IPS-18a (cell line): ENCODE results near the gene EFEMP1.

Source experiments
- H3K27ac ChIP-seq: one replicate; pipeline ENCODE4 v1.5.1; 2013; ENCODE audit warnings: low read length
- H3K27me3 ChIP-seq: one replicate; pipeline ENCODE4 v1.6.1; 2013; ENCODE audit warnings: mild to moderate bottlenecking, low read length; ENCODE audit not compliant: control insufficient read depth, insufficient read depth
- H3K36me3 ChIP-seq: one replicate; pipeline ENCODE4 v1.6.1; 2013; ENCODE audit warnings: low read depth, low read length; ENCODE audit not compliant: control insufficient read depth
- H3K4me1 ChIP-seq: one replicate; pipeline ENCODE4 v1.6.1; 2013; ENCODE audit warnings: low read depth, low read length; ENCODE audit not compliant: control insufficient read depth
- H3K4me3 ChIP-seq: one replicate; pipeline ENCODE4 v1.5.1; 2013; ENCODE audit warnings: low read length
- H3K9ac ChIP-seq: one replicate; pipeline ENCODE4 v1.6.1; 2013; ENCODE audit warnings: mild to moderate bottlenecking, low read length, moderate library complexity
- H3K9me3 ChIP-seq: one replicate; pipeline ENCODE4 v1.6.1; 2013; ENCODE audit warnings: low read depth, low read length; ENCODE audit not compliant: control insufficient read depth

Gene EFEMP1

GRCh38 chr2:55862246-55862645 is 61.3 kb downstream of the EFEMP1 start:
- no peaks in the 10 kb centered on the region for H3K9me3 ChIP-seq
- H3K4me1 ChIP-seq: no peaks in the 10 kb centered on the region
- no peak overlapping the region for H3K27ac ChIP-seq
- no peaks in the 10 kb centered on the region for H3K27me3 ChIP-seq
- no peaks in the 10 kb centered on the region for H3K36me3 ChIP-seq
- H3K4me3 ChIP-seq: no peak overlapping the region
- no peak overlapping the region for H3K9ac ChIP-seq

DNA sequence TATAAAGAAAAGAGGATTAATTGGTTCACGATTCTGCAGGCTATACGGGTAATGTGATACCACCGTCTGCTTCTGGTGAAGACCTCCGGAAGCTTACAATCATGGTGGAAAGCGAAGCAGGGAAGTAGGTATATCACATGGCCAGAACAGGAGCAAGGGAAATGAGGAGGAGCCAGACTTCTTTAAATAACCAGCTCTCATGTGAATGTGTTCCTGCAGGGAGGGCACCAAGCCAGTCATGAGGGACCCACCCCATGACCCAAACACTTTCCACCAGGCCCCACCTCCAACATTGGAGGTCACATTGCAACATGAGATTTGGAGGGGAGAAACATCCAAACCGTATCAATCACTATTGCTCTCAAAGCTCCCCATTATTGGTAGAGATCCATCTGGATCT is 61.8 kb downstream of the EFEMP1 start:
- H3K4me1 ChIP-seq: no peaks in the 10 kb centered on the region
- H3K9me3 ChIP-seq: no peaks in the 10 kb centered on the region
- H3K27ac ChIP-seq: no peak overlapping the region
- no peaks in the 10 kb centered on the region for H3K27me3 ChIP-seq
- H3K9ac ChIP-seq: no peak overlapping the region
- H3K36me3 ChIP-seq: no peaks in the 10 kb centered on the region
- no peak overlapping the region for H3K4me3 ChIP-seq

DNA sequence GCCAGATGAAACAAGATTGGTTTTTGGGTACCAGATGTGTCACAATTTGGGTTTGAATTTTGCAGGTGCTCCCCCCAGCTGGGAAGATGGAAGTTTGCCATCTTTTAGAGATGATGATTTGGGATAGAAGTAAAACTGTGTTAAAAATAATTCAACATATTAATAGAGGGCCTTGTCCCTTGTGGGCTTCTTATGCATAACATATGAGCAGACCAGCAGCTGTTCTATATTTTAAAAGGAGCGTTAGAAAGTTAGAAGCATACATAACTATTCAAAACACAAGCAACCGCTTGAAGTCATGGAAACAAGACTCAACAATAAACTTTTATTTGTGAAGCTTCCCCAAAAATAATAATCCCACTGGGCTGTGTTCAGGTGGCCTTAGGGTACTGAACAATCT is 62.8 kb downstream of the EFEMP1 start:
- H3K9me3 ChIP-seq: no peaks in the 10 kb centered on the region
- no peaks in the 10 kb centered on the region for H3K27me3 ChIP-seq
- no peak overlapping the region for H3K4me3 ChIP-seq
- H3K27ac ChIP-seq: no peak overlapping the region
- no peaks in the 10 kb centered on the region for H3K36me3 ChIP-seq
- no peak overlapping the region for H3K9ac ChIP-seq
- H3K4me1 ChIP-seq: no peaks in the 10 kb centered on the region

GRCh38 chr2:55859875-55860274 is 63.7 kb downstream of the EFEMP1 start:
- H3K4me1 ChIP-seq: no peaks in the 10 kb centered on the region
- no peaks in the 10 kb centered on the region for H3K27me3 ChIP-seq

DNA sequence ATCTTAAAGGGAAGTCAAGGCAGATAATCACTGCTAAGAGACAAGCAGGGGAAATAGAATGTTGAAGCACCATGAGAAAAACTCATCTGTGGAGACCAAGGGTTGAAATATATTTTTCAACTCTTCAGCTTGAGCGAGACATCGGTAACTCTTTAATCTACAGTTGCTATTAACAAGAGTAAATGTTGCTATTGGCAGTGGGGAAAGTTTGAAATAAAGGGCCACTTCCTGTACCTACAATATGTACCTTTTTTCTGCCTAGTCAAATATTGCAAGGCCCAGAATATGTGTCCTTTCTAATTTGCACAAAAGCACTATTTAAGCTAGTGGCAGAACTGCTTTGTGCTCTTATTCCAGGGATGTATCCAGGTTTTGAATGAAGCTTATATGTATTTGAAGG is 65.8 kb downstream of the EFEMP1 start:
- H3K4me3 ChIP-seq: no peak overlapping the region
- H3K9me3 ChIP-seq: no peaks in the 10 kb centered on the region
- H3K9ac ChIP-seq: no peak overlapping the region
- no peaks in the 10 kb centered on the region for H3K36me3 ChIP-seq
- no peaks in the 10 kb centered on the region for H3K27me3 ChIP-seq
- H3K4me1 ChIP-seq: no peaks in the 10 kb centered on the region
- H3K27ac ChIP-seq: no peak overlapping the region

More at GRCh38 chr2:55859875-55860274, 63.7 kb downstream of the EFEMP1 start:
- H3K27ac ChIP-seq: no peak overlapping the region
- H3K9ac ChIP-seq: no peak overlapping the region
- H3K9me3 ChIP-seq: no peaks in the 10 kb centered on the region
- H3K4me3 ChIP-seq: no peak overlapping the region
- H3K36me3 ChIP-seq: no peaks in the 10 kb centered on the region

DNA sequence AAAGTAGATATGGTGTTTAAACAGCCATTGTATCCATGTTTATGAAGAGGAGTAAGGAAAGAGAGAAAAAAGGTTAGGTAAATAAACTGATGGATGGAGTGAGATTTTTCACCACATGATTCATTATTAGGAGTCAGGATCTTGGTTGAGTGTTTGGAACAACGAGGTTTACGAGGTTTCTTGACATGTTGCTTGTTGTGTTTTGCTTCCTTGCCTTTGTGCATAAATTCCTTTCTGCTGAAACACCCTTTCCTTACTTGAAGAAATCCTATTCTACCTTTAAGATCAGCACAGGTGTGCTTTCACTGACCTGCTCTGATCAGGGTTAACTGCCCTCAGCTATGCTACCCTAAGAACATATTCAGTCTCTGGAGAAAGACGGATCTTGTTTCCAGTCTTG is 66.6 kb downstream of the EFEMP1 start:
- Histone ChIP-seq H3K9ac (no peak overlapping the region), H3K4me3 (no peak overlapping the region), H3K27me3 (no peaks in the 10 kb centered on the region), H3K27ac (no peak overlapping the region), H3K36me3 (no peaks in the 10 kb centered on the region), H3K4me1 (no peaks in the 10 kb centered on the region), H3K9me3 (no peaks in the 10 kb centered on the region)

DNA sequence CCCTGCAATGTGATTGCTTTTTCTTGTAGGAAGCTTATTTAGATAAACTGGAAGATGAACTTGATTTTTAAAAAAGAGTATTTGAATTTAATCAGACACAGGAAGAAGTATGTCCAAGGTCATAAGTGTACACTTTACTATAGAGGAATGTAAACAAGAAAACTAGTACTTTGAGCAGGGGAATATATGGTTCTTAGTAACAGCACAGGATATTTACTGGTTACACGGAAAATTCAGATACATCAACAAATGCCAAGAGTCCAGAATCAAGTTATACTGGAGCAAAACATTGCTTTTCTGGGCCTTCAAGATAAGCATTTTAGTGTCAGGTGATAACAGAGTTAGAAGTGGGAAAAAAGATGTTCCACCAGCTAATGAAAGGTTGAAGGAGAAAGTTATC is 75.5 kb downstream of the EFEMP1 start:
- Histone ChIP-seq H3K9me3 (no peaks in the 10 kb centered on the region), H3K27ac (no peak overlapping the region), H3K9ac (no peak overlapping the region), H3K4me1 (no peaks in the 10 kb centered on the region), H3K4me3 (no peak overlapping the region), H3K36me3 (no peaks in the 10 kb centered on the region), H3K27me3 (no peaks in the 10 kb centered on the region)

GRCh38 chr2:55846426-55846825 is 77.2 kb downstream of the EFEMP1 start:
- no peak overlapping the region for H3K27ac ChIP-seq
- H3K4me1 ChIP-seq: no peaks in the 10 kb centered on the region
- no peaks in the 10 kb centered on the region for H3K27me3 ChIP-seq
- H3K4me3 ChIP-seq: no peak overlapping the region
- H3K9ac ChIP-seq: no peak overlapping the region
- no peaks in the 10 kb centered on the region for H3K9me3 ChIP-seq
- H3K36me3 ChIP-seq: no peaks in the 10 kb centered on the region

DNA sequence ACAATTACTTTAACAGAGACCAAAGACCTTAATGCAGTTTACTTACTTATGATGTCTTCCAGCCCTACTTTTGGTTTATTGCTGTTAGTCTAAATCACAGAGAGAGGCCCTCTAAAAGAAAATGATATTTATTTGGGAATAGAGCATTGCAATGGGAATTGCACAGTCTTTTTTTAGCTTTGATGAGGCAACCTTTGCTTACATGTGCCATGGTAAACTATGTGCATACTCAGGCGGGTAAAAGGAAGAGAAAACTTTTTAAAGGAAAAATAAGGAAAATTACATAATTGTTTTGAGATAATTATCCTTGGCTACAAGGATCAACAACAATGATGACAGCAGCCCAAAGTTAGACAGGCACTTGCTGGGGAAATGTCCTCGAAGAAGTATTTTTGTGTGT is 78.6 kb downstream of the EFEMP1 start:
- Histone ChIP-seq H3K27me3 (no peaks in the 10 kb centered on the region), H3K36me3 (no peaks in the 10 kb centered on the region), H3K9ac (no peak overlapping the region), H3K27ac (no peak overlapping the region), H3K4me3 (no peak overlapping the region), H3K4me1 (no peaks in the 10 kb centered on the region), H3K9me3 (no peaks in the 10 kb centered on the region)

DNA sequence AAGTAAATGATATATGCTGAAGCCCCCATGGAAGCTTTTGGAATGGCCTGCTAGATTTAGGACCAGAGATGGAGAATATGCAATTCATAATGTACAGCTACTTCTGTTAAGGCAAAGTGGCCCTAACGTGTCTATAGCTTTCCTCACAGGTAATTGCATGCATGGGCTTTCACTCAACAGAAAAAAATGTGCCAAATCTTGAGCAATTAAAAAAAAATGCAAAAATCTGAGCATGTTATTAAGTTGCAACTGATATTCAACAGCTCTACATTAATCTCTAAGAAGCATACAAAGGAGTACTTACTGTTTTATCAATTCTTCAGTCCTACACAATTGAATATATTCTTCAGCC is 79.6 kb downstream of the EFEMP1 start:
- H3K9ac ChIP-seq: no peak overlapping the region

DNA sequence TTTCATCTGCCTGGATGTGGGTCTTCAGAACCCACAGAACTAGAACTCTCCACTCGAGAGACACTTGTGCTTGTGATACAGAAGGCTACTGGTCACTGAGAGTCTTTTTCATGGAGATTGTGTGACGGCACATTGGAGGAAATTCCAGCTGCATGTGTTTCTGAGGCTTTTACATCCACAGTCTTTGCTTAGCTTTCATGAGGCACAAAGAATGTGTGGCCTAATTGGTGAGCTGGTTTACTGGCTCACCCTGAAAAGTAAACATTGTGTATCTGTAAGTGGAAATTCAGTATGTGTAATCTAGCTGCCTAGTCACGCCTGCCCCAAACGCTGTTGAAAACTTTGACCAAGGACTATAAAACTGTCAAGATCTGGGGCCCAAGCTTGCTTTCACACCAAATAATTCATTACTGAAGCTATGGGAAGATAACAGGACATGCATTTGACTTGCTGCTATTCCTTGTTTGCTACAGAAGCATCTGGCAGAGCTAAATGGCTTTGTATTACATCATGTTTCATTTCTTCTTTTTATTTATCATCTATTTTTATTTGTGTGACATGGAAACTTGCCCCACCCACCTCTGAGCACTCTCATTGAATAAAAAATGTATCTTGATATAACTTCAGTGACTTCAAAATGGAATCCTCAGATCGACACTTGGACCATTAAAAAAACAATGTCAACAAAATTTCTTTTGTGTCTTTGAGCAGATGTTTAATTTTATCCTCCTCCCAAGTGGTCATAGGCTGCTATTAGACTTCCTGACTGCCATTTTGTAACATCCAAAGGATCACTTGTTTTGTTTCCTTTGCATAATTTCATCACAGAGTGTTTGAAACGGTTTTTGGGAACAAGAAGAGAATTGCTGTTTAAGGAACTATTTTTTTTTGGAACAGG is 80.2 kb downstream of the EFEMP1 start:
- no peaks in the 10 kb centered on the region for H3K9me3 ChIP-seq
- no peak overlapping the region for H3K27ac ChIP-seq
- peaks cover 13% of the 10 kb centered on the region for H3K4me1 ChIP-seq
- H3K27me3 ChIP-seq: no peaks in the 10 kb centered on the region
- H3K36me3 ChIP-seq: no peaks in the 10 kb centered on the region
- no peak overlapping the region for H3K9ac ChIP-seq
- H3K4me3 ChIP-seq: no peak overlapping the region

More for the DNA sequence above, 79.6 kb downstream of the EFEMP1 start:
- Histone ChIP-seq H3K36me3 (no peaks in the 10 kb centered on the region), H3K27me3 (no peaks in the 10 kb centered on the region), H3K27ac (no peak overlapping the region), H3K9me3 (no peaks in the 10 kb centered on the region), H3K4me1 (peaks cover 9% of the 10 kb centered on the region), H3K4me3 (no peak overlapping the region)

- Histone ChIP-seq H3K27ac (no peak overlapping the region), H3K36me3 (no peaks in the 10 kb centered on the region), H3K4me3 (no peak overlapping the region), H3K4me1 (peaks cover 16% of the 10 kb centered on the region), H3K27me3 (no peaks in the 10 kb centered on the region), H3K9ac (no peak overlapping the region), H3K9me3 (no peaks in the 10 kb centered on the region)
Measured at GRCh38 chr2:55842046-55842445, 81.5 kb downstream of the EFEMP1 start.
